OCI-LY3 (cell line): ENCODE results near the gene POU2F1.

Experiments used
- H2AFZ ChIP-seq: fragments of 200-600, 300-600 bp; shearing (Covaris generic); 2 replicates; pipeline ENCODE4 v1.6.0; 2014; ENCODE audit warnings: antibody characterized with exemption, low read depth, low read length
- H3K27ac ChIP-seq: fragments of 200-600, 300-600 bp; sonication (generic); 2 replicates; pipeline ENCODE4 v1.5.1; 2014; ENCODE audit warnings: mild to moderate bottlenecking, low read length, moderate library complexity, mixed read lengths
- H3K27me3 ChIP-seq: fragments of 200-600, 300-600 bp; sonication (generic); 2 replicates; pipeline ENCODE4 v1.6.1; 2014; ENCODE audit warnings: low read depth, low read length, mixed read lengths
- H3K36me3 ChIP-seq: fragments of 200-600, 300-600 bp; sonication (generic); replicated peaks from 2 replicates; pipeline ENCODE3; 2014; ENCODE audit warnings: low read depth, low read length, mixed read lengths
- H3K4me1 ChIP-seq: fragments of 300-600, 200-600 bp; sonication (generic); 2 replicates; pipeline ENCODE4 v1.6.1; 2014; ENCODE audit warnings: low read length, mixed read lengths
- H3K4me2 ChIP-seq: fragments of 200-600, 300-600 bp; sonication (generic); 2 replicates; pipeline ENCODE4 v1.6.1; 2014; ENCODE audit warnings: low read length, mixed read lengths
- H3K4me3 ChIP-seq: fragments of 300-600, 200-600 bp; sonication (generic); 2 replicates; pipeline ENCODE4 v1.5.1; 2014; ENCODE audit warnings: antibody characterized with exemption, mild to moderate bottlenecking, low read length, moderate library complexity
- H3K79me2 ChIP-seq: fragments of 300-600, 200-600 bp; shearing (Covaris generic); 2 replicates; pipeline ENCODE4 v1.6.1; 2014; ENCODE audit warnings: mild to moderate bottlenecking, low read length, mixed read lengths
- H3K9ac ChIP-seq: fragments of 300-600, 200-600 bp; shearing (Covaris generic); 2 replicates; pipeline ENCODE4 v1.6.0; 2014; ENCODE audit warnings: mild to moderate bottlenecking, low read length, moderate library complexity
- H3K9me3 ChIP-seq: fragments of 200-600, 300-600 bp; shearing (Covaris generic); 2 replicates; pipeline ENCODE4 v1.6.1; 2014; ENCODE audit warnings: low read length, mixed read lengths; ENCODE audit not compliant: insufficient read depth
- H4K20me1 ChIP-seq: fragments of 200-600, 300-600 bp; sonication (generic); 2 replicates; pipeline ENCODE4 v1.6.1; 2016; ENCODE audit warnings: low read length, mixed read lengths; ENCODE audit not compliant: insufficient read depth
- EZH2phosphoT487 ChIP-seq: fragments of 200-600 bp; shearing (Covaris generic); IDR thresholded peaks from 2 replicates; pipeline ENCODE4 v1.6.1; 2018; ENCODE audit warnings: antibody characterized with exemption, mixed run types, low read depth
- TF ChIP-seq, protein P1 (sequence below): fragments of 200-600, 300-600 bp; sonication (generic); IDR thresholded peaks from 2 replicates; pipeline ENCODE4 v1.5.1; 2014; ENCODE audit warnings: antibody characterized with exemption, low read length, low read depth

The POU2F1 gene

DNA sequence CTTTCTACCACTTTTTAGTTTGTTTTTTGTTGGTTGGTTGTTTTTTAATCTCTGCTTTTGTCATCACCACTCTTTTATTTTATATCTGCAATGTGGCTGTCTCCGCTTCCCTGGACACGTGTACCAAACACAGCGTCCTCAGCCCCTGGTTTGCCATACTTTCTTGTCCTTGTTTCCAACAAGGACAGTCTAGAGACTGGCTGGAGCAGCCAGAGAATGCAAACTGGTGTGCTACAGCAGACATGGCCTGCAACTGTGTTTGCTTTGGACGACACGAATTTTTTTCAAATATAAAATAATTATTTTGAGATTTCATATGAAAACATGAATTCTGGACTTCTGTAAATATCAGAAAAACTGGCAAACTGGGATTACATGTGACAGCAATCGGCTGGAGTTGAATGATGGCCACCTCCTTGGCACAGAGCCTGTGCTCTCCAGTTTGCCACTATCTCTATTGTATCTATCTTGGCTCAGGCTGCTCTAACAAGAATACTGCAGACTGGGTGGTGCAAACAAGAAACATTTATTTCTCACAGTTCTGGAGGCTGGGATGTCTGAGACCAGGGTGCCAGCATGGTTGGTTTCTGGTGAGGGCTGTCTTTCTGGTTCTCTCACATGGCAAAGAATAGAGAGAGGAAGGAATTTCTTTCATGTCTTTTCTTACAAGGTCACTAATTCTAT is 34.6 kb upstream of the POU2F1 start:
- H3K36me3 ChIP-seq: no peaks in the 10 kb centered on the region
- no peak overlapping the region for H3K4me3 ChIP-seq
- H3K27me3 ChIP-seq: no peaks in the 10 kb centered on the region
- H4K20me1 ChIP-seq: no peaks in the 10 kb centered on the region
- H3K79me2 ChIP-seq: no peaks in the 10 kb centered on the region
- no peak overlapping the region for H3K9ac ChIP-seq
- no peaks in the 10 kb centered on the region for H3K9me3 ChIP-seq
- no peaks in the 10 kb centered on the region for H3K4me1 ChIP-seq
- H2AFZ ChIP-seq: no peak overlapping the region
- H3K4me2 ChIP-seq: no peak overlapping the region
- no peak for TF ChIP-seq EZH2phosphoT487
- TF ChIP-seq, protein P1, sequence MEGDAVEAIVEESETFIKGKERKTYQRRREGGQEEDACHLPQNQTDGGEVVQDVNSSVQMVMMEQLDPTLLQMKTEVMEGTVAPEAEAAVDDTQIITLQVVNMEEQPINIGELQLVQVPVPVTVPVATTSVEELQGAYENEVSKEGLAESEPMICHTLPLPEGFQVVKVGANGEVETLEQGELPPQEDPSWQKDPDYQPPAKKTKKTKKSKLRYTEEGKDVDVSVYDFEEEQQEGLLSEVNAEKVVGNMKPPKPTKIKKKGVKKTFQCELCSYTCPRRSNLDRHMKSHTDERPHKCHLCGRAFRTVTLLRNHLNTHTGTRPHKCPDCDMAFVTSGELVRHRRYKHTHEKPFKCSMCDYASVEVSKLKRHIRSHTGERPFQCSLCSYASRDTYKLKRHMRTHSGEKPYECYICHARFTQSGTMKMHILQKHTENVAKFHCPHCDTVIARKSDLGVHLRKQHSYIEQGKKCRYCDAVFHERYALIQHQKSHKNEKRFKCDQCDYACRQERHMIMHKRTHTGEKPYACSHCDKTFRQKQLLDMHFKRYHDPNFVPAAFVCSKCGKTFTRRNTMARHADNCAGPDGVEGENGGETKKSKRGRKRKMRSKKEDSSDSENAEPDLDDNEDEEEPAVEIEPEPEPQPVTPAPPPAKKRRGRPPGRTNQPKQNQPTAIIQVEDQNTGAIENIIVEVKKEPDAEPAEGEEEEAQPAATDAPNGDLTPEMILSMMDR: no peak
- H3K27ac ChIP-seq: no peak overlapping the region

DNA sequence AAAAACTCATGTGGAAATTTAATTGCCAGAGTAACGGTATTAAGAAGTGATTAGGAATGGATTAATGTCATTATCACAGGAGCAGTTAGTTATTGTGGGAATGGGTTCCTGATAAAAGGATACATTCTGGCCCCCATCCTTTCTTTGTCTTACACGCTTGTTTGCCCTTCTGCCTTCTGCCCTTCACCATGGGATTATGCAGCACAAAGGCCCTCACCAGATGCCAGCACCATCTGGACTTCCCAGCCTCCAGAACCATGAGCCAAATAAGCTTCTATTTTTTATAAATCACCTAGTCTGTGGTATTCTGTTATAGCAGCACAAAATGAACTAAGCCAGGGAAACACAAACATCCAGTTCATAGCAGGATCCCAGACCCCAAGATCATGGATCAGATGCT is 33.9 kb upstream of the POU2F1 start:
- TF ChIP-seq EZH2phosphoT487: no peak
- TF ChIP-seq, protein P1: no peak
- no peak overlapping the region for H3K4me2 ChIP-seq
- H3K27ac ChIP-seq: no peak overlapping the region

DNA sequence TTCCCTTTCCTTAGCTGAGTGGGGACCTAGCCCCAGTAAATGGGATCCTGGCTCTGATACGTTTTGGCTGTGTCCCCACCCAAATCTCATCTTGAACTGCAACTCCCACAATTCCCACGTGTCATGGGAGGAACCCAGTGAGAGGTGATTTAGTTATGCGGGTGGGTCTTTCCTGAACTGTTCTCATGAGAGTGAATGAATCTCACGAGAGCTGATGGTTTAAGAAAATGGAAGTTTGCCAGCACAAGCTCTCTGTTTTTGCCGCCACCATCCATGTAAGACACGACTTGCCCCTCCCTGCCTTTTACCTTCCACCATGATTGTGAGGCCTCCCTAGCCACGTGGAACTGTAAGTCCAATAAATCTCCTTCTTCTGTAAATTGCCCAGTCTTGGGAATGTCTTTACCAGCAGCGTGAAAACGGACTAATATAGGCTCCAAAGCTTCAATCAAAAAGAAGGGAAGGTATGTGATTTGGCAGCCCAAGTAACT is 29.9 kb upstream of the POU2F1 start:
- no peaks in the 10 kb centered on the region for H4K20me1 ChIP-seq
- no peaks in the 10 kb centered on the region for H3K36me3 ChIP-seq
- H3K27me3 ChIP-seq: no peaks in the 10 kb centered on the region
- no peak for TF ChIP-seq EZH2phosphoT487
- TF ChIP-seq, protein P1: no peak
- no peak overlapping the region for H3K27ac ChIP-seq
- no peak overlapping the region for H2AFZ ChIP-seq
- no peak overlapping the region for H3K4me3 ChIP-seq
- no peaks in the 10 kb centered on the region for H3K79me2 ChIP-seq
- no peak overlapping the region for H3K9ac ChIP-seq
- H3K9me3 ChIP-seq: no peaks in the 10 kb centered on the region
- H3K4me2 ChIP-seq: no peak overlapping the region
- no peaks in the 10 kb centered on the region for H3K4me1 ChIP-seq

More for the DNA sequence above, 33.9 kb upstream of the POU2F1 start:
- Histone ChIP-seq H4K20me1 (no peaks in the 10 kb centered on the region), H3K4me3 (no peak overlapping the region), H3K9ac (no peak overlapping the region), H3K4me1 (no peaks in the 10 kb centered on the region), H2AFZ (no peak overlapping the region), H3K36me3 (no peaks in the 10 kb centered on the region), H3K79me2 (no peaks in the 10 kb centered on the region), H3K9me3 (no peaks in the 10 kb centered on the region), H3K27me3 (no peaks in the 10 kb centered on the region)

DNA sequence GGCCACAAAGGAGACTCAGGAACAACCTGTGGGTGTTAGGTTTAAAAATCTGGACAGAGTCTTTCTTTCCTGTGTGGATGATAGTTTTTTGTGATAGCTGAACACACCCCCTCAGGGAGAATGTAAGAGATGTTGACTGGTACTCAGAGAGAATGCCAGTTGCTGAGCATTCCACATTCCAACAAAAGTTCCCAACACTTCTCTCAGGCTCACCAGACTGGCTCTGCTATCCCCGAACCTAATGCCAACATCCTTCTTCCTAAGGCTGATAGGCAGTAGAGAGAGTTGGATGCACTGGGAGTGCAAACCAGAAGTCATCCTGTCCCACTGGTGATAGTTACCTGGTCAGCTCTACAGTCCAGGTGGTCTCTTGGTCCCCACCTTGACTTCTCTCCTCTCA is 28.7 kb upstream of the POU2F1 start:
- Histone ChIP-seq H3K27ac (no peak overlapping the region), H3K4me3 (no peak overlapping the region), H3K9me3 (no peaks in the 10 kb centered on the region), H3K79me2 (no peaks in the 10 kb centered on the region), H3K9ac (no peak overlapping the region), H3K4me1 (no peaks in the 10 kb centered on the region), H3K4me2 (no peak overlapping the region), H2AFZ (no peak overlapping the region), H3K27me3 (no peaks in the 10 kb centered on the region), H3K36me3 (no peaks in the 10 kb centered on the region), H4K20me1 (no peaks in the 10 kb centered on the region)
- TF ChIP-seq, protein P1: no peak
- TF ChIP-seq EZH2phosphoT487: no peak
